Endodermal cell (in vitro differentiated cells): Measurements from ENCODE around the gene ANKFN1. TPM values are rescaled to one million over a fixed set of nuclear protein-coding genes. Genes with fewer than 3 reads are reported as not detected.

Source experiments
- DNase-seq: peaks from one replicate; pipeline ENCODE4 v3.0.0-alpha.2; 2017
- H3K27ac ChIP-seq: 2 replicates; pipeline ENCODE4 v1.5.1; 2013; ENCODE audit warnings: mild to moderate bottlenecking, low read depth, low read length, moderate library complexity
- H3K27me3 ChIP-seq: 2 replicates; pipeline ENCODE4 v1.6.1; 2013; ENCODE audit warnings: mild to moderate bottlenecking, low read length, moderate library complexity; ENCODE audit not compliant: insufficient read depth, control insufficient read depth, poor library complexity, severe bottlenecking
- H3K36me3 ChIP-seq: 2 replicates; pipeline ENCODE4 v1.7.0; 2013; ENCODE audit warnings: mild to moderate bottlenecking, low read length, moderate library complexity; ENCODE audit not compliant: control insufficient read depth, insufficient read depth
- H3K4me1 ChIP-seq: one replicate; pipeline ENCODE4 v1.7.0; 2013; ENCODE audit warnings: low read length; ENCODE audit not compliant: control insufficient read depth, insufficient read depth
- H3K4me3 ChIP-seq: 2 replicates; pipeline ENCODE4 v1.5.1; 2013; ENCODE audit warnings: mild to moderate bottlenecking, low read length, moderate library complexity
- H3K9ac ChIP-seq: 2 replicates; pipeline ENCODE4 v1.6.1; 2013; ENCODE audit warnings: mild to moderate bottlenecking, low read length, moderate library complexity; ENCODE audit not compliant: poor library complexity, severe bottlenecking; ENCODE audit errors: extremely low read depth
- H3K9me3 ChIP-seq: 2 replicates; pipeline ENCODE4 v1.6.1; 2013; ENCODE audit warnings: mild to moderate bottlenecking, low read length, moderate library complexity; ENCODE audit not compliant: control insufficient read depth
- H3K27ac Mint-ChIP-seq: 2 replicates; pipeline ENCODE4 v1.8.0; 2020; ENCODE audit warnings: mixed read lengths
- H3K27me3 Mint-ChIP-seq: 2 replicates; pipeline ENCODE4 v1.8.0; 2021; ENCODE audit warnings: mild to moderate bottlenecking, mixed read lengths; ENCODE audit not compliant: insufficient read depth
- H3K36me3 Mint-ChIP-seq: 2 replicates; pipeline ENCODE4 v1.8.0; 2020; ENCODE audit warnings: low read depth, mixed read lengths
- H3K4me1 Mint-ChIP-seq: 2 replicates; pipeline ENCODE4 v1.8.0; 2020; ENCODE audit warnings: mixed read lengths
- H3K4me3 Mint-ChIP-seq: 2 replicates; pipeline ENCODE4 v1.8.0; 2020; ENCODE audit warnings: mild to moderate bottlenecking, moderate library complexity, mixed read lengths
- H3K9me3 Mint-ChIP-seq: 2 replicates; pipeline ENCODE4 v1.8.0; 2020; ENCODE audit warnings: mild to moderate bottlenecking, mixed read lengths
- CTCF ChIP-seq: fragments of 200-600 bp; sonication (generic); conservative IDR thresholded peaks from 2 replicates; pipeline ENCODE4 v1.5.0; 2021; ENCODE audit warnings: antibody characterized with exemption, mild to moderate bottlenecking
- WGBS, 2 experiments: methylation state at CpG; one replicate each; pipeline versions ENCODE4 v1.1.5 to v1.1.7; 2013; ENCODE audit warnings: missing lambda C conversion rate in 2 of 2, mixed read lengths in 1 of 2; ENCODE audit not compliant: insufficient coverage in 1 of 2, insufficient read length in 1 of 2; 5-methylcytosine and 5-hydroxymethylcytosine counted together
- total RNA-seq, 2 donors: library from RNA; stranded (reverse); fragmentation: NEBNext Ultra II Directional in 1 of 2; extraction: Animal tissue kit (Norgen Biotek cat#: 25700) in 1 of 2; gene quantifications; 2 replicates in 1 of 2; 3 replicates in 1 of 2; pipeline ENCODE4 v1.2.1, GENCODE V29; 2021

ANKFN1 gene
- total RNA-seq, 2 donors from 2014 or later, result not detected

GRCh38 chr17:56186222-56186786, 33.0 kb downstream of the ANKFN1 start:
- no peaks in the 10 kb centered on the region for H3K27me3 Mint-ChIP-seq
- no peak overlapping the region for H3K4me3 Mint-ChIP-seq
- no peak for TF ChIP-seq CTCF
- Histone ChIP-seq H3K27me3 (no peaks in the 10 kb centered on the region), H3K4me1 (no peaks in the 10 kb centered on the region), H3K9ac (no peak overlapping the region), H3K36me3 (no peaks in the 10 kb centered on the region), H3K27ac (no peak overlapping the region), H3K9me3 (no peaks in the 10 kb centered on the region), H3K4me3 (no peak overlapping the region)
- WGBS, 2 experiments, result 91 to 92% methylated on average over 6 to 7 of the region's 7 CpGs
- no peaks in the 10 kb centered on the region for H3K36me3 Mint-ChIP-seq
- H3K4me1 Mint-ChIP-seq, result no peaks in the 10 kb centered on the region
- H3K27ac Mint-ChIP-seq, result no peak overlapping the region
- no peak for DNase-seq
- peaks cover 3% of the 10 kb centered on the region for H3K9me3 Mint-ChIP-seq

GRCh38 chr17:56203430-56203829, 50.2 kb downstream of the ANKFN1 start:
- no peak for DNase-seq
- H3K36me3 ChIP-seq, result no peaks in the 10 kb centered on the region
- WGBS, 2 experiments, result 82 to 89% methylated on average over 3 to 5 of the region's 5 CpGs
- Mint-ChIP-seq H3K27me3 (peaks cover 14% of the 10 kb centered on the region), H3K4me1 (peaks cover 7% of the 10 kb centered on the region), H3K4me3 (no peak overlapping the region), H3K9me3 (peaks cover 8% of the 10 kb centered on the region), H3K36me3 (no peaks in the 10 kb centered on the region), H3K27ac (no peak overlapping the region)
- no peak overlapping the region for H3K4me3 ChIP-seq
- no peaks in the 10 kb centered on the region for H3K9me3 ChIP-seq
- H3K4me1 ChIP-seq, result peaks cover 3% of the 10 kb centered on the region
- H3K9ac ChIP-seq, result no peak overlapping the region
- no peak for TF ChIP-seq CTCF
- H3K27ac ChIP-seq, result no peak overlapping the region
- peaks cover 27% of the 10 kb centered on the region for H3K27me3 ChIP-seq

- Histone ChIP-seq H3K27me3 (peaks cover 11% of the 10 kb centered on the region), H3K9me3 (peaks cover 14% of the 10 kb centered on the region), H3K36me3 (no peaks in the 10 kb centered on the region), H3K4me1 (peaks cover 3% of the 10 kb centered on the region), H3K4me3 (no peak overlapping the region), H3K27ac (no peak overlapping the region), H3K9ac (no peak overlapping the region)
- WGBS, 2 experiments, result 82 to 90% methylated on average over 5 to 6 of the region's 6 CpGs
- Mint-ChIP-seq H3K4me3 (no peak overlapping the region), H3K9me3 (peaks cover 19% of the 10 kb centered on the region), H3K36me3 (no peaks in the 10 kb centered on the region), H3K27me3 (peaks cover 9% of the 10 kb centered on the region), H3K4me1 (peaks cover 9% of the 10 kb centered on the region), H3K27ac (no peak overlapping the region)
- DNase-seq, result no peak
- no peak for TF ChIP-seq CTCF
These were observed 53.1 kb downstream of the ANKFN1 start for GRCh38 chr17:56206351-56206750.
